GM06990 (cell line): ENCODE data around the gene KCNA2.
A peak's percentile ranks its signal among the peaks of the same experiment; 100 is the strongest.

Experiments used
- DNase-seq: peaks from one replicate; pipeline ENCODE4 v3.0.0-alpha.2; 2011; ENCODE audit not compliant: insufficient read length; ENCODE audit errors: extremely low read depth
- H3K27me3 ChIP-seq: replicated peaks from 2 replicates; pipeline ENCODE4 v1.6.0; 2011; ENCODE audit warnings: low read length; ENCODE audit not compliant: control insufficient read depth, insufficient read depth
- H3K36me3 ChIP-seq: 2 replicates; pipeline ENCODE4 v1.5.1; 2011; ENCODE audit warnings: low read length; ENCODE audit not compliant: control insufficient read depth, insufficient read depth
- H3K4me3 ChIP-seq: replicated peaks from 2 replicates; pipeline ENCODE4 v1.5.1; 2011; ENCODE audit warnings: low read depth, mild to moderate bottlenecking, control low read depth, low read length
- TF ChIP-seq, protein P1 (sequence below): IDR thresholded peaks from 2 replicates; pipeline ENCODE4 v1.5.1; 2011; ENCODE audit warnings: low read length, control low read depth, mild to moderate bottlenecking, inconsistent platforms; ENCODE audit not compliant: insufficient read depth, poor library complexity, severe bottlenecking

Gene KCNA2

GRCh38 chr1:110645211-110645610 is 39.1 kb upstream of the KCNA2 start:
- H3K36me3 ChIP-seq: no peaks in the 10 kb centered on the region
- TF ChIP-seq, protein P1, sequence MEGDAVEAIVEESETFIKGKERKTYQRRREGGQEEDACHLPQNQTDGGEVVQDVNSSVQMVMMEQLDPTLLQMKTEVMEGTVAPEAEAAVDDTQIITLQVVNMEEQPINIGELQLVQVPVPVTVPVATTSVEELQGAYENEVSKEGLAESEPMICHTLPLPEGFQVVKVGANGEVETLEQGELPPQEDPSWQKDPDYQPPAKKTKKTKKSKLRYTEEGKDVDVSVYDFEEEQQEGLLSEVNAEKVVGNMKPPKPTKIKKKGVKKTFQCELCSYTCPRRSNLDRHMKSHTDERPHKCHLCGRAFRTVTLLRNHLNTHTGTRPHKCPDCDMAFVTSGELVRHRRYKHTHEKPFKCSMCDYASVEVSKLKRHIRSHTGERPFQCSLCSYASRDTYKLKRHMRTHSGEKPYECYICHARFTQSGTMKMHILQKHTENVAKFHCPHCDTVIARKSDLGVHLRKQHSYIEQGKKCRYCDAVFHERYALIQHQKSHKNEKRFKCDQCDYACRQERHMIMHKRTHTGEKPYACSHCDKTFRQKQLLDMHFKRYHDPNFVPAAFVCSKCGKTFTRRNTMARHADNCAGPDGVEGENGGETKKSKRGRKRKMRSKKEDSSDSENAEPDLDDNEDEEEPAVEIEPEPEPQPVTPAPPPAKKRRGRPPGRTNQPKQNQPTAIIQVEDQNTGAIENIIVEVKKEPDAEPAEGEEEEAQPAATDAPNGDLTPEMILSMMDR: no peak
- no peak for DNase-seq

GRCh38 chr1:110643879-110644472 is 37.8 kb upstream of the KCNA2 start:
- Histone ChIP-seq H3K4me3 (no peak overlapping the region), H3K27me3 (no peaks in the 10 kb centered on the region), H3K36me3 (no peaks in the 10 kb centered on the region)
- TF ChIP-seq, protein P1: no peak
- no peak for DNase-seq

More at GRCh38 chr1:110645211-110645610, 39.1 kb upstream of the KCNA2 start:
- Histone ChIP-seq H3K4me3 (no peak overlapping the region), H3K27me3 (no peaks in the 10 kb centered on the region)

DNA sequence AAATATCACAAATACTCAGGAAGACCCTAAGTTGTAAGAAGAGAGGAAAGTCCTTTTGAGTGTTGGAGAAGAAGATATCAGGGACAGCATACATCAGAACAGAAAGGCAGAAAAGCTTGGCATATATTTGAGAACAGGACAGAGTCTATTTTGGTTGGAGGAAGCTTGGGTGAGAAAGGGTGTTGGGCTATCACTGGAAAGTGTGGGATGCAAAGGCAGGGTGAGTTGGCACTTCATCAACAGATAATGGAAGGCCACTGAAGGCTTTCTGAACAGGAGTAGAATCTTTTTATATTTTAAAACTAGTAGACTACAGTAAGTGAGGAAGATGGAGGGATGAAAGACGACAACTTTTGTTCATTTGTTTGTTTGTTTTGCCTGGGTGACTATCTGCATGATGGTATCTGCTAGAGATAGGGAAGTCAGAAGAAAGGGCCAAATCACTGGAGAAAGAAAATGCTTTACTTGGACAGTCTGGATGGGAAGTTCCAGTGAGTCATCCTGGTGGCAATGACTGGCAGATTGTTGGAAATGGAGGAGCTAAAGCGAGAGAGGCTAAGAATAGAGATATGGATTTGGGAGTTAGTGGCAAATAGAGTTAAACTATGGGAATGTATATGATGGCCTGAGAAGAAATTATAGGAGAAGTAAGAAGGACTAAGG is 33.7 kb upstream of the KCNA2 start:
- DNase-seq: no peak
- H3K27me3 ChIP-seq: no peaks in the 10 kb centered on the region
- TF ChIP-seq, protein P1: no peak
- no peaks in the 10 kb centered on the region for H3K36me3 ChIP-seq
- H3K4me3 ChIP-seq: no peak overlapping the region

GRCh38 chr1:110638556-110638955 is 32.4 kb upstream of the KCNA2 start:
- no peak for DNase-seq
- Histone ChIP-seq H3K27me3 (no peaks in the 10 kb centered on the region), H3K4me3 (no peak overlapping the region), H3K36me3 (no peaks in the 10 kb centered on the region)
- TF ChIP-seq, protein P1: no peak

DNA sequence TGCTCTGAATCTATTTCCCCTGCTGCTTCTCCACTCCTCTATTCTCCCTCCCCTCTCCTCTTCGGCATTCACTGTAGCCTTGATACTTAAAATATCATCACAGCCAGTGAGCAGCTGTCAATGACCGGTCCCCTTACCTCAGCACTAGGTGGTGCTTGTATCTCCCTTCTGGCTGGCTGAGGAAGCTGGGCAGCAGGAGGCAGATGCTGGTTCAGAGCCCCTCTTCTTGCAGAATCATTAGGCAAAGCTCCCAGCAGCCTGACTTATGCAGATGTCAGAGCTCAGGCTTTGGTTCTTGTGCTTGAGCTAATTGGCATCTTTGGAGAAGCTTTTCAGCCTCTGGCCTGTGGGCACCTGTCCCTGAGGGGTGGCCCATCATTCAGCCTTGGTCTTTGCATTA is 31.9 kb upstream of the KCNA2 start:
- no peak overlapping the region for H3K4me3 ChIP-seq
- TF ChIP-seq, protein P1: peak; percentile 14
- no peaks in the 10 kb centered on the region for H3K36me3 ChIP-seq
- H3K27me3 ChIP-seq: no peaks in the 10 kb centered on the region
- no peak for DNase-seq
